ENCODE data around the gene MKLN1.

- TF ChIP-seq CTCF (IDR thresholded peaks at IDR 0.05; ENCODE audit: poor library complexity) (no peak), EZH2 (IDR thresholded peaks at IDR 0.05; ENCODE audit: borderline replicate concordance) (no peak), EZH2phosphoT487 (IDR thresholded peaks at IDR 0.05; ENCODE audit: low read depth, severe bottlenecking, unreplicated experiment) (no peak)
Observed at GRCh38 chr7:131493081-131493480, 165.4 kb downstream of the MKLN1 start.
